ENCODE data around the gene TMEM163. TPM values are rescaled to one million over a fixed set of nuclear protein-coding genes. Genes with fewer than 3 reads are reported as not detected.

Gene TMEM163
- total RNA-seq, 2 donors from 2014 or later: 0.55 to 23.1 TPM

DNA sequence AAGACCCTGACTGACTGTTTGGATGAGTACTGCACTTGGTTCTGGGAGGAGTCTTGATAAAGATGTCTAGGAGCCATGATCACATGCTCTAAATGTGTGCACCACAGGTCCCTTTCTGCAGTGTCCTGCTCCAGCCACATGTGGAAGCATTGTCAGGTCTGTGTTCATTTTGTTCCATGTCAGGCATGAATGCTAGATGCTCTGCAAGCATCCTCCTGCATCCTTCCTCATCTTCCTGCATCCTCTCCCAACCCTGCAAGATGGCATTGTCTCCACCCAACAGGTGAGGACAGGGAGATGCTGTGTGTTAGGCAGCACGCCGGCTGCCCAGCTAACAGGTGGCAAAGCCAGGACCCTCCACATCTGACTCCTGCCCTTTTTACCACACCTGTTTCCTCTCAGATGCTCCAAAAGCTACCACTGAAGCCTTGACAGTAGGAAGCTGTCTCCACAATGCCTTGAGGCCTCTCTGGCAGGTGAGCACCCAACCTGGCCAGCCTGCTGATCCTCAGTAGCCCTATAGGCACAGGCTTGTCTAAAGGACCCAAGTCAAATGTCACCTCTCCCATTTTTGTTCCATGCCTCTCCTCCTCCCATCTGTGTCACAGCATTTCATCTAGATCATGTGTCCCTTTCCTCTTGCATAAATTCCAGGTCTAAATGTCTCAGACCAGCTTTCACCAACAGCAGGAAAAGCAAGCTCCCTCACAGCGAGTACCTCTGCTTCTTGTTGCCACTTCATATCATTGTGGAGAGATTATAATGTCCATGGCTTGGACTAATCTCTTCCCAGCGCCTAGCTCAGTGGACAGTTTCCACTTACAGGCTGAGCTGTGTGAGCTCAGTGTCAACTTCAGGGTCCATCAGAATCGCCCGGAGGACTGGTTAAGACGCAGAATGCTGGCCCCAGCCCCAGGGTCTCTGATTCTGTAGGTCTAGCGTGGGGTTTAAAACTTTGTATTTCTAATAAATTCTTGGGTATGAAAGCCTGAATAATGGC lies 55.0 kb downstream of the TMEM163 start:
- intact Hi-C loops (cut with DNase I): no loop called here
- WGBS: 93% methylated on average over 8 of the region's 8 CpGs
- DNase-seq (ENCODE audit: low spot score): no peak
- no peak for TF ChIP-seq POLR2AphosphoS5 (IDR thresholded peaks at IDR 0.05)
- TF ChIP-seq, protein P1, sequence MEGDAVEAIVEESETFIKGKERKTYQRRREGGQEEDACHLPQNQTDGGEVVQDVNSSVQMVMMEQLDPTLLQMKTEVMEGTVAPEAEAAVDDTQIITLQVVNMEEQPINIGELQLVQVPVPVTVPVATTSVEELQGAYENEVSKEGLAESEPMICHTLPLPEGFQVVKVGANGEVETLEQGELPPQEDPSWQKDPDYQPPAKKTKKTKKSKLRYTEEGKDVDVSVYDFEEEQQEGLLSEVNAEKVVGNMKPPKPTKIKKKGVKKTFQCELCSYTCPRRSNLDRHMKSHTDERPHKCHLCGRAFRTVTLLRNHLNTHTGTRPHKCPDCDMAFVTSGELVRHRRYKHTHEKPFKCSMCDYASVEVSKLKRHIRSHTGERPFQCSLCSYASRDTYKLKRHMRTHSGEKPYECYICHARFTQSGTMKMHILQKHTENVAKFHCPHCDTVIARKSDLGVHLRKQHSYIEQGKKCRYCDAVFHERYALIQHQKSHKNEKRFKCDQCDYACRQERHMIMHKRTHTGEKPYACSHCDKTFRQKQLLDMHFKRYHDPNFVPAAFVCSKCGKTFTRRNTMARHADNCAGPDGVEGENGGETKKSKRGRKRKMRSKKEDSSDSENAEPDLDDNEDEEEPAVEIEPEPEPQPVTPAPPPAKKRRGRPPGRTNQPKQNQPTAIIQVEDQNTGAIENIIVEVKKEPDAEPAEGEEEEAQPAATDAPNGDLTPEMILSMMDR (IDR thresholded peaks at IDR 0.05): no peak
- no peak for TF ChIP-seq POLR2A (IDR thresholded peaks at IDR 0.05)
- Histone ChIP-seq H3K9me3 (no peaks in the 10 kb centered on the region), H3K4me1 (replicated peaks) (no peaks in the 10 kb centered on the region), H3K27ac (no peak overlapping the region), H3K27me3 (replicated peaks; ENCODE audit: insufficient read depth) (no peaks in the 10 kb centered on the region), H3K36me3 (no peaks in the 10 kb centered on the region), H3K4me3 (no peak overlapping the region)

- 100% methylated on average over 1 of the region's 1 CpG for WGBS
- intact Hi-C loops (cut with DNase I): no loop called here
- H3K4me1 ChIP-seq (replicated peaks): no peaks in the 10 kb centered on the region
- H3K9me3 ChIP-seq: no peaks in the 10 kb centered on the region
- TF ChIP-seq POLR2A (IDR thresholded peaks at IDR 0.05): no peak
- TF ChIP-seq, protein P1 (IDR thresholded peaks at IDR 0.05): no peak
- TF ChIP-seq POLR2AphosphoS5 (IDR thresholded peaks at IDR 0.05): no peak
- no peak for DNase-seq (ENCODE audit: low spot score)
- no peaks in the 10 kb centered on the region for H3K36me3 ChIP-seq
- H3K4me3 ChIP-seq: no peak overlapping the region
- H3K27me3 ChIP-seq (replicated peaks; ENCODE audit: insufficient read depth): no peaks in the 10 kb centered on the region
- no peak overlapping the region for H3K27ac ChIP-seq
Measured at GRCh38 chr2:134662751-134663150, 56.0 kb downstream of the TMEM163 start.

DNA sequence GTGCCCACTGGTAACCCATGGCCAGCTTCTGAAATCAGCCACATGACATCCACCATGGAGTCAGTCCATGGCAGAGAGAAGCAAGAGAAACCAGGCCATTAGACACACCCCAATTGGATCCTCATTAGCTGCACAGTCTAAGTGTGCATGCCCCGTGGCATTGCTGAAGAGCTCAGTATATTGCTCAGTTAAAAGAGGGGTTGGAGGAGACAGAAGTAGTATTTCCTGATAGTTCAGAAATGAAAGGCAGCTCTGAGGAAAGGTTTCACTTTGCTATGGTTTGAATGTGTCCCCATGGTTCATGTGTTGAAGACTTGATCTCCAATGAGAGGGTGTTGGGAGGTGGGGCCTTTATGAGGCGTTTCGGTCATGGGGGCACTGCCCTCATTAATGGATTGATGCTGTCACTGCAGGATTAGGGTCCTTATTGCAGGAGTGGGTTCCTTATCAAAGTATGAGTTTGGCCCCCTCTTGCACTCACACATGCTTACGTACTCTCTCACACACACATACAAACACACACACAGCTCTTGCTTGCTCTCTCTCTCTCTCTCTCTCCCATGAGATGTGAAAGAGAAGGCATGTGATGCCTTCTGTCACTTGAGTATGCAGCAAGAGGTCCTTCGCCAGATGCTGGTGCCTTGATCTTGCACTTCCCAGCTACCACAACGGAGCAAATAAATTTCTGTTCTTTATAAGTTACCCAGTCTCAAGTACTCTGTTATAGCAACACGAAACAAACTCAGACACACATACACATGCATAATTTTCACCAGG lies 58.0 kb downstream of the TMEM163 start:
- Histone ChIP-seq H3K9me3 (no peaks in the 10 kb centered on the region), H3K27me3 (replicated peaks; ENCODE audit: insufficient read depth) (no peaks in the 10 kb centered on the region), H3K36me3 (no peaks in the 10 kb centered on the region), H3K27ac (no peak overlapping the region), H3K4me1 (replicated peaks) (no peaks in the 10 kb centered on the region), H3K4me3 (no peak overlapping the region)
- 68% methylated on average over 7 of the region's 7 CpGs for WGBS
- TF ChIP-seq POLR2A (IDR thresholded peaks at IDR 0.05) (no peak), POLR2AphosphoS5 (IDR thresholded peaks at IDR 0.05) (no peak)
- TF ChIP-seq, protein P1 (IDR thresholded peaks at IDR 0.05): no peak
- intact Hi-C loops (cut with DNase I): no loop called here
- no peak for DNase-seq (ENCODE audit: low spot score)

DNA sequence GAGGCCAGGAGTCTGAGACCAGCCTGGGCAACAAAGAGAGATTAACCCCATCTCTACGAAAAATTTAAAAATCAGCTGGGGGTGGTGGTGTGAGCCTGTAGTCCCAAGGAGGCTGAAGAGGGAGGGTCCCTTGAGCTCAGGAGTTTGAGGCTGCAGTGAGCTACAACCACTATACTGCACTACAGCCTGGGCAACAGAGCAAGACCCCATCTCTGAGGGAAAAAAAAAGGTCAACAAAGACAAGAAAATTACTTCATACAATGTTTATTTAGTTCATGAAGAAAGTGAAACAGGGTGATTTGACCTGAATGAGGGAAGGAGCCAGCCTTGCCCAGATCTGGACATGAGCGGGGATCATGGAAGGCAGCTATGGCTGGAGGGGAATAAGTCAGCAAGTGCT lies 59.1 kb downstream of the TMEM163 start:
- intact Hi-C loops (cut with DNase I): no loop called here
- Histone ChIP-seq H3K27ac (no peak overlapping the region), H3K4me3 (no peak overlapping the region), H3K9me3 (no peaks in the 10 kb centered on the region), H3K36me3 (no peaks in the 10 kb centered on the region), H3K27me3 (replicated peaks; ENCODE audit: insufficient read depth) (no peaks in the 10 kb centered on the region), H3K4me1 (replicated peaks) (no peaks in the 10 kb centered on the region)
- TF ChIP-seq POLR2AphosphoS5 (IDR thresholded peaks at IDR 0.05) (no peak), POLR2A (IDR thresholded peaks at IDR 0.05) (no peak)
- TF ChIP-seq, protein P1 (IDR thresholded peaks at IDR 0.05): no peak
- WGBS: 48% methylated on average over 2 of the region's 2 CpGs
- DNase-seq (ENCODE audit: low spot score): no peak
